IPS DF 4.7 (cell line): Measurements from ENCODE around the gene HSPB1.
"Not testable (repeated sequence)": the region's sequence is repeated elsewhere in the genome, so short reads cannot be mapped to it uniquely, and the experiment has no call there.

Source experiments
- DNase-seq: peaks from one replicate; pipeline ENCODE4 v3.0.0-alpha.2; 2013; ENCODE audit warnings: low spot score; ENCODE audit errors: extremely low read depth

Gene HSPB1

DNA sequence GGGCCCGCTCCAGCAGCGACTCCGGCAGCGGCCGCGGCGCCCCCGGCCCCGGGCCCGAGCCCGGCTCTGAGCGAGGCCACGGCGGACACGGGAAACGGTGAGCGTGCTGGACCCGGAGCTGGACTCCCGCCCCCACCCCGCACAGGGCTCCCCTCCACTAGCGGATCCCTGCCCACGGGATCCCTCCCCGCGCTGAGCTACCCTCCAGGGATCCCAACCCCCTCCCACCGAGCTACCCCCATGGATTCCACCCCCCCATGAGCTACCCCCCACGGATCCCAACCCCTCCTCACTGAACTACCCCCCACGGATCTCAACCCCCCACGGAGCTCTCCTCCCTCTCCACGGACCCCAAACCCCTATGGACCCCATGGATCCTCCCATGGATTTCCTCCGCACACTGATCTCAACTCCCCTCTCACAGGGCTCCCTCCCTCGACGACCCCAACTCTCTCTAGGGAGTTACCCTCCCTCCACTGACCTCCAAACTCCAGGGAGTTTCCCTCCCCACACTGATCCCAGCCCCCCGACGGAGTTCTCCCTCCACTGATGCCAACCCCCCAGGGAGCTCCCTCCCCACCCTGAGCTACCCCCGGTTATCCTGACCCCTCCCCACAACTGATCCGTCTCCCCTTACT is 20.6 kb upstream of the HSPB1 start:
- DNase-seq: no peak

DNA sequence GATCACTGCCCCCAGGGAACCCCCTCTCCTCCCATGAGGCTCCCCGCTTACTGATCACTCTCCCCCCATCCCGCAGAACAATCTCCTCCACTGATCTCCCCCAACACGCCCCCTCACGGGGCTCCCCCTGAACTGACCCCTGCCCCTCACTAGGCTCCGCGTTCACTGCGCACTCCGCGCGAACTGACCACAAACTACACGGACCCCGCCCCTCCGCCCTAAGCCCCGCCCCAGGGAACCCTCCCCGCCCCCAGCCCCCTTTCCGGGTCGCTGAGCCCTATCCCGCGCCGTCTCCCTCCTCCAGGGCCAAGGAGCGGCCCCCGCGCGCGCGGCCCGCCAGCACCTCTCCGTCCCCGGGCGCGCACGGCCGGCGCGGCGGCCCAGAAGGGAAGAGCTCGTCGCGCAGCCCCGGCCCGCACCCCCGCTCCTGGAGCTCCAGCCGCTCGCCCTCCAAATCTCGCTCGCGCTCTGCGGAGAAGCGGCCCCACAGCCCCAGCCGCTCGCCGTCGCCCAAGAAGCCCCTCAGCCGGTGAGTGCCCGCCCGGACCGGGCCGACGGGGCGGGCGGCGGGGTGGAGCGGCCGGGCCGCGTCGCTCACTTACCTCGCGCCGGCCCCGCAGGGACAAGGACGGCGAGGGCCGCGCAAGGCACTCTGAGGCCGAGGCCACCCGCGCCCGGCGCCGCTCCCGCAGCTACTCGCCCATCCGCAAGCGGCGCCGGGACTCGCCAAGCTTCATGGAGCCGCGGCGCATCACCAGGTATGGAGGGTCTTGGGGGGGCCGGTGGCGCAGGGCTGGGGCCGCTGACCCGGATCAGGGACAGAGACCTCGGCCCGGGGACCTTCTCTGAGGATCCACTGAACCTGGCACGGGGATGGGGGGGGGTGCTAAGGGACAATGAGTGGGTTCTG is 19.9 kb upstream of the HSPB1 start:
- no peak for DNase-seq

DNA sequence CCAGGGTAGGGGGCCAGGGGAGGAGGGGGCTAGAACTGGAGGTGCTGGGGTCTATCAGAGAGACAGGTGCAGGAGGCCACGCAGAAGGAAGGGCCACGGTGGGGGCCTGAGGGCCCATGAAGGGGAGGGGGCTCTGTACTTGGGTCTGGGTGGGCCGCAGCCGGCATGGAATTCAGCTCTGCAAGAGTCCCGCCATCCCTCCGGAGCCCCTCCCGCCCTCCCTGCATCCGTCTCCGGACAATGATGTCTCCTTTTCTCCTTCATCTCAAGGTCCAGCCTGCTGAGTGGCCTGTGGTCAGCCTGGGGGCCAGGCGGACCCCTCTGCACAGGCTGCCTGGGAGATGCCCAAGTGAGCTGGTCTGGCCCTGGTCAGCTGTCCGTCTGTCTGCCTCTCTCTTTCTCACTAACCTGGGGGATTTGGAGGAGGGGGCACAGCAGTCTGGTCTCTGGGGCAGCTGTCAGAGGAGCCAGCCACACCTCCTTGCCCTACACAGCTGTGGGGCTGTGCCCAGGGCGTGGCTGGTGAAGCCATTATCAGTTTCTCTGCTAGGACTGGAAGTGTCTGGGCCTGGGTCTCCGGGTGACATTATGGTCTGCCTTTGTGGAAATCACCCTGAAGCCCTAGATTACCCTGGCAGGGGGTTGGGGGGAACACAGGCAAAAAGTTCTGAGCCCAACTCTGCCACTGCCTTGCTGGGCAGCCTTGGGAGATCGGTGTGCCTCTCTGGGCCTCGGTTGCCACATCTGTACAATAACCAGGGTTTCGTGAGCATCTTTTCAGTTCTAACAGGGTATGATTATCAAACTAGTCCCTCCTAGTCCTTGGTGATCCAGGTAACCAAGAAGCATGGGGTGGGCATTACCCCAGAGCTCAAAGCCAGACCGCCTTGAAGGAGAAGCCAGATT is 19.0 kb upstream of the HSPB1 start:
- DNase-seq: no peak

DNA sequence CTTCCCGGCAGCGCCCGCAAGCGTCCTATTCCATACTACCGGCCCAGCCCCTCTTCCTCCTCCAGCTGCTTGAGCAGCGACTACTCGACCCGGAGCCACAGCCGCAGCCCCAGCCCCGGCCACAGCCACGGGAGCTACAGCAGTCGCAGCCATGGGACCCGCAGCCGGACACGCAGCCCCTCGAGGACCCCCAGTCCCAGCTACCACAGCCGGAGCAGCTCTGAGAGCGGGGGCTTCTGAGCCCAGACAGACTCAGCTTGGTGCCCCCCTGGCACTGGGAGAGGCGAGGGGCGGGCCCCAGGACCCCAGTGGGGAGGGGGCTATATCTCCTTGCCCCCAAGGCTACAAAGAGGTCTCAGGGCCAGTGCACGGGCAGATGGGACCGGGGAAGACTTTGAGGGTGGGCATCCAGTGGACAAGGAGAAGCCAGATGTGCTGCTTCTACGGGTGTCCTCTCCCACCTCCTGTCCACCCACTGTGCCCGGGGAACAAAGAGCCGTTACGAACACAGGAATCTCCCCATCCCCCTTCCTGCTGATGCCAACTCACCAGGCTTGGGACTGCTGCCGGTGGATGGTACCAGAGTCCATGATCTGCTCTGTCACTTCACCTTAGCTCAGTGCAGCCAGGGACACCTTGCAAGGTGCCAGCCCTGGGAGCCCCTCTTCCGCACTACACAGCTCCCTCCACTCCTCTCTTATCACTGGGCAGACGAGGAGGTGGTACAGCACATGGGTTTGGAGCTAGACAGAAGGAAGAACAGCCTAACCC is 16.7 kb upstream of the HSPB1 start:
- no peak for DNase-seq

DNA sequence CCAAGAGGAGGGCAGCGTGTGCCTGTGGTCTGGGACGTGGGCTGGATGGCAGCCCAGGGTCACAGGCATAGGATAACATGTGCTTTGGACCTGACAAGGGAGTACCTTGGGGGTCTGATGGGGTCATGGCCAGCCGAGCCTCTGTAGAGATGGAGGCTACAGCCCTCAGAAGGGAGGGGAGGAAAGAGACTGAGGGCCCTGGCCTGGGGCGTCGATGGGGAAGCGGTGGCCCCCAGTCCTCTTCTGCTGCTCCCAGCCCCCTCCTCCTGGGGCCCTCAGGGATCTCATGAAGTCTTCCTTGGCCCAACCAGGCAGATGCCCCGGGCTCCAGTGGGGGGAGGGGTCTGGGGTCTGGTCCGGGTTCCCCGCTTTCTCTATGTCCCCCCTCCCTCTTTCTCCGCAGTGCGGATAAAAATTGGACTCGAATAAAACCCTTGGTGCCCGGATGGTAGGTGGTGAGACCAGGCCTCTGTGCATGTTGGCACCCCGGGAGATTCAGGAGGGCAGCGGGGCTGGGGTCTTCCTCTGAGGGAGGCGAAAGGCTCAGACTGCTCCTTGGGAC is 15.6 kb upstream of the HSPB1 start:
- no peak for DNase-seq

DNA sequence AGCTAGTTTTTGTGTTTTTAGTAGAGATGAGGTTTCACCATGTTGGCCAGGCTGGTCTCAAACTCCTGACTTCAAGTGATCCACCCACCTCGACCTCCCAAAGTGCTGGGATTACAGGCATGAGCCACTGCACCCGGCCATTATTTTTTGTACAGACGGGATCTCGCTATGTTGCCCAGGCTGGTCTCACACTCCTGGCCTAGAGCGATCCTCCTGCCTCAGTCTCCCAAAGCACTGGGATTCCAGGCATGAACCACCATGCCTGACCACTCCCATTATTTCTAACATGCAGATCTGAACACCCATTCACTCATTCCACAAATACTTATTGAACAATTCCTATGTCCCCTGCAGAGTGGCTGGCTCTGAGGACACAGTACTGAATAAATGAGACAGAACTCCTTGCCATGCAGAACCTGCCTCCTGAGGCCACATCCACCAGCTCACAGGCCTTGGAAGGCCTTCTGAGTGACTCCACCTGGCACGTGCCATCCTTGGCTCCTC is 11.6 kb upstream of the HSPB1 start:
- not testable (repeated sequence) for DNase-seq

DNA sequence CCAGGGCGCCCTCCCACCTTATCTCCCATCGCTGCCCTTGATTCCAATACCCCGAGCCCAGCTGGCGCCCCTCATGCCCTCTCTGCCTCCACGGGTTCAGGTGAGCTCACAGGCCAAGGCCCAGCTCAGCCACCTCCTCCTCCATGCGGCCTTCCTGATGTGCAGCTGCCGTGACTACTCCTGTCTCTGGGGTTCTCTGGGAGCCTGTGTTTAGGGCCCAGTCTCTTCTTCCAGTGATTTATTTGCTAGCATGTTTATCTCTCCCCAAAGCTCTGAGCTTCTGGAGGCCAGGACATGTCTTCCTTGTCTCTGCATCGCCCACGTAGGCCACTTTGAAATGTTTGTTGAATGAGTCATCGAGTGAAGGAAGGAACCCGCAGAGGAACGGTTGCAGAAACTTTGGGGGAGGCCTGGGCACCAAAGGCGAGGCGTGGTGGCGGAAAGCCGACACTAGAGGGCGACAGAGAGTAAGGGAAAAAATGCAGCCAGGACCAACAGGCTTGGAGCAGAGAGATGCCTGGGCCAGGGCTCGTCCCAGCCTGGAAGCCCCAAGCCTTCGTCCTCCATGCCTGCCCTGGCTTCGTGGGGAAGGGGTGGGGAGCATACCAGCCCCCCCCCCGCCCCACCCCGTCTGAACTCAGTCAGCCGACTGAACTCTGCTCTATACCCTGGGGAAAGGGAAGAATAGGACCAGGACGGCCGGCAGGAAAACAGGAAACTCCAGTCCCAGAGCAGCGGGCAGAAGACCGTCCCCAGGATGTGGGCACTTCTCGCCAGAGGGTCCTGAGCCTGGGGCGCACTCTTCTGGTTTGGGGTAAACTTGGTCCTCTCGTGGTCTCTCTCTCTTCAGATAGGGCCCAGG is 10.9 kb upstream of the HSPB1 start:
- peak; percentile 93 for DNase-seq

DNA sequence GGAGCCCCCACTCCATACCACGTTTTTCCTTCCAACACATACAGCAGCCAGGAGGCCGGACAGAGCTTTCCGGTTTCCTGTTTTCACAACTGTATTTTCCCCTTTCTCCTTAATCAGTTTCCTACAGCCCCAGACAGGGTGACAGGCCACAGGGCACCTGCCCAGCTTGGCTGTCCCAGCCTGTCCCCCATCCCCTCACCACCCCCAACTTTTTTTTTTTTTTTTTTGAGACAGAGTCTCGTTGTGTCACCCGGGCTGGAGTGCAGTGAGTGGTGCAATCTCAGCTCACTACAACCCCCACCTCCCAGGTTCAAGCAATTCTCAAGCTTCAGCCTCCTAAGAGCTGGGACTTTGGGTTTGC is 10.3 kb upstream of the HSPB1 start:
- DNase-seq: no peak

DNA sequence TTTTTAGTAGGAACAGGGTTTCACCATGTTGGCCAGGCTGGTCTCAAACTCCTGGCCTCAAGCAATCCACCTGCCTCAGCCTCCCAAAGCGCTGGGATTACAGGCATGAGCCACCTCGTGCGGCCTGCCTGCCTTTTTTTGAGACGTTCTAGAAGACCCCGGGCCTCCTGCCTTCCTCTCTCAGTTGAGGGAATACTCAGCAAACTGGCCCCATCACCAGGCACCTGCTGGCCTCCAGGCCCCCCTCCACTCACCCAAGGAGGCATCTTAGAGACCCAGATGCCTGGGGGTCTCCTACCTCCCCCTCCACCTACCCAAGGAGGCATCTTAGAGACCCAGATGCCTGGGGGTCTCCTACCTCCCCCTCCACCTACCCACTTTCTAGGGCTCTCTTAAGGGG is 9.6 kb upstream of the HSPB1 start:
- not testable (repeated sequence) for DNase-seq

DNA sequence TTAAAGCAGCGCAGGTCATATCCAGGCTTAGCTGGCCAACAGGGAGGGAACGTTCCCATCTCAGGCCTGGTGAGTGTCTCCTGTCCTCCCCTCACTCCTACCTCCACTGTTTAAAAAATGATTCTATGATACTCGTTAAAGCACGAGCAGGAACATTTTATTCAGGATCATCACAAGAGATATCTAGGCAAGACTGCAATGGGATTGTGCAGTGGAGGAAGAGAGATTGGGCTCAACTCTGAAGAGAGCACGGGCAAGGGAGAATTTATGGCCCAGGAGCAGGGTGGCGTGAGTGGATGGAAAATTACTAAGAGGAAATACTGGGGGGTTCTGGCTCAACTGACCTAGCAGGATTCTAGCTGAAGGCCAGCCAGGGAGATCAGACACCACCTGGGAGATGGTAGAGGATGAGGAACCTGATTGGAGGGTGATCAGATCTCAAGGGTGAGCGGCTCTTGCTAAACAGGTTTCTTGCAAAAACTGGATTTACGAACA is 9.0 kb upstream of the HSPB1 start:
- DNase-seq: no peak

DNA sequence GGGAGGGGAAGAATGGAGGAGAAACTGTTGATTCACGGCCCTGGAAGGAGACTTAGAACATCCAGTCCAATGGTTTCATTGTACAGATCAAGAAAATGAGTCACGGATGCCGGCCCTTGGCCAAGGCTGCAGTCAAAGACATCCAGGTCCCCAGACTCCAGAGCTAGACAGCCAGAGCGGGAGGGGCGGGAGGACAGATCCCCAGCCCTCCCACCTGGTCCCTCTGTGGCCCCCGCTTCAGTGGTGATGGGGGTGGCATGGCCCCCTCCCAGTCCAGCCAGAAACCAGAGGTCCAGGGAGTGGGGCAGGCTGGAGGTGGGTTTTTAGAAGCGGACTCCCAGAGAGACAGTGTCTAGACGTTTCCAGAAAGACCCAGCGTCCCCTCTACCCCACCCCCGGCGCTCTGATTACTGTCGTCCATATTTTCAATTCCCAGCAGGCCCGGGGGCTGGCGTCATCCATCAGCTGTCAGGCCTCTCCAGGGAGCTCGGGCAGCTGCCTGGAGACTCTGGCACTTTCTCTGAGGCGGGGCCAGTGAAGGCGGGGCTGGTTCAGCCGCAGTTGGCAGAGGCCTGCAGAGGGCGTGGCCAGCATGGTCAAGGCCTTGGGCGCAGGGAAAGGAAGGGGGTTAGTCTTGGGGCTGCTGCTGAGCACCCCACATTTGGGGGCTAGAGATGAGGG is 8.0 kb upstream of the HSPB1 start:
- no peak for DNase-seq

DNA sequence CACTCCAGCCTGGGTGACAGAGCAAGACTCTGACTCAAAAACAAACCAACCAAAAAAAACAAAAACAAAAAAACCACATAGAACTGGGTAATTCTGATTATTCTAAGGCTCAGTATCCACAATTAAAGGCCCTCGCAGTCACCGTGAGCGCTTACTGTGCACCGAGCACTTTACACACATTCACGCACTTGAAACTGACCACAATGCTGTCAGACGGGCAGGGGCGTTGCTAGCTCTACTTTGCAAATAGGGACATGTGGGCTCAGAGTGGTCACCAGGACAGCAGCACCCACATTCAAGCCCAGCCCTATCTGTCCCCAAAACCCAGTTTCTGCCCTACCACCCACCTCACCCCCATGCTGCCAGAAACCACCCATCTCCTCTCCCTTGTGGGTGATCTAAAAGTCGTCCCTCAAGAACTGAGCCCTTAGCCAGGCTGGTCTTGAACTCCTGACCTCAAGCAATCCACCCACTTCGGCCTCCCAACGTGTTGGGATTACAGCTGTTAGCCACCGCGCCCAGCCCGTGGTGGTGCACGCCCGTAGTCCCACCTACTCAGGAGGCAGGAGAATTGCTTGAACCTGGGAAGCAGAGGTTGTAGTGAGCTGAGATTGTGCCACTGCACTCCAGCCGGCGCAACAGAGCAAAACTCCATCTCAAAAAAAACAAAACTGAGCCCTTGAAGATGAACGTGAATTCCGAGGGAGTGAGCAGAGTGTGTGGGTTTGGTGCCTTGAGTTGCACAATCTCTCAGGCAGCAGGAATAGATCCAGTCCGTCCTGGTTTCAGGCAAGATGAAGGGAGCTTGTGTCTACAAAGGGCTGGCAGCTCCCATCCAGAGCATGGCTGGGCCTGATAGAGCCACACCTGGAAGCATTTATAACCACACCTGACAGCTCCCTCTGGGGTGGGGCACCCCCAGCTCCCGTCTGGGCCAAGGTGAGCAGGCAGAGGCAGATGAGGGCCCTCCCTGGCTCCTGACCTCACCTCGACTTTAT is 5.4 kb upstream of the HSPB1 start:
- DNase-seq: no peak

DNA sequence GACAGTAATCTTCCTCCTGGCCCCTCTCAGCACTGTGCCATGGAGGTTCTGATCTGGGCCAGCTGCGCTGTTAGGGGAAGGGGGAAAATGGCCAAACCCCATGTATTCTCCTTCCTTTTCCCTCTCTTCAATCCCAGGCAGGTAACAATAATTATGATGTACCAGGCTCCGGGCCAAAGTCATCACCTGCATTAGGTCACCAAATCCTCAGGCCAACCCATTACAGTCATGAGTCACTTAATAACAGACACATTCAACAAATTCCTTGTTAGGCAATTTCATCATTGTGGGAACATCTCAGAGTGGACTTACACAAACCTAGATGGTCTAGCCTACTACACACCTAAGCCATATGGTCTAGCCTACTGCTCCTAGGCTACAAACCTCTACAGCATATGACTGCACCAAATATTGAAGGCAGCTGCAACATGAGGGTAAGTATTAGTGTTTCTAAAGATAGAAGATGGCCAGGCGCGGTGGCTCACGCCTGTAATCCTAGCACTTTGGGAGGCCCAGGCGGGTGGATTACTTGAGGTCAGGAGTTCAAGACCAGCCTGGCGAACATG is 2.2 kb upstream of the HSPB1 start:
- DNase-seq: no peak

DNA sequence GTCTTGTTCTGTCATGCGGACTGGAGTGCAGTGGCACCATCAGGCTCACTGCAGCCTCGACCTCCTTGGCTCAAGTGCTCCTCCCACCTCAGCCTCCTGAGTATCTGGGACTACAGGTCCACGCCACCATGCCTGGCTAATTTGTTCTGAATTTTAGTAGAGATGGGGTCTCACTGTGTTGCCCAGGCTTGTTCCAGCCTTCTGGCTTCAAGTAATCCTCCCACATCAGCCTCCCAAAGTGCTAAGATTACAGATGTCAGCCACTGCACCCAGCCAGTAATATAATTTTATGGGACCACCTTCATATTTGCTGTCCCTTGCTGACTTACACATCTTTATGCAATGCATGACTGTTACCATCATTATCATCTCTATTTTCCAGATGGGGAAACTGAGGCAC is 1.5 kb upstream of the HSPB1 start:
- DNase-seq: no peak

DNA sequence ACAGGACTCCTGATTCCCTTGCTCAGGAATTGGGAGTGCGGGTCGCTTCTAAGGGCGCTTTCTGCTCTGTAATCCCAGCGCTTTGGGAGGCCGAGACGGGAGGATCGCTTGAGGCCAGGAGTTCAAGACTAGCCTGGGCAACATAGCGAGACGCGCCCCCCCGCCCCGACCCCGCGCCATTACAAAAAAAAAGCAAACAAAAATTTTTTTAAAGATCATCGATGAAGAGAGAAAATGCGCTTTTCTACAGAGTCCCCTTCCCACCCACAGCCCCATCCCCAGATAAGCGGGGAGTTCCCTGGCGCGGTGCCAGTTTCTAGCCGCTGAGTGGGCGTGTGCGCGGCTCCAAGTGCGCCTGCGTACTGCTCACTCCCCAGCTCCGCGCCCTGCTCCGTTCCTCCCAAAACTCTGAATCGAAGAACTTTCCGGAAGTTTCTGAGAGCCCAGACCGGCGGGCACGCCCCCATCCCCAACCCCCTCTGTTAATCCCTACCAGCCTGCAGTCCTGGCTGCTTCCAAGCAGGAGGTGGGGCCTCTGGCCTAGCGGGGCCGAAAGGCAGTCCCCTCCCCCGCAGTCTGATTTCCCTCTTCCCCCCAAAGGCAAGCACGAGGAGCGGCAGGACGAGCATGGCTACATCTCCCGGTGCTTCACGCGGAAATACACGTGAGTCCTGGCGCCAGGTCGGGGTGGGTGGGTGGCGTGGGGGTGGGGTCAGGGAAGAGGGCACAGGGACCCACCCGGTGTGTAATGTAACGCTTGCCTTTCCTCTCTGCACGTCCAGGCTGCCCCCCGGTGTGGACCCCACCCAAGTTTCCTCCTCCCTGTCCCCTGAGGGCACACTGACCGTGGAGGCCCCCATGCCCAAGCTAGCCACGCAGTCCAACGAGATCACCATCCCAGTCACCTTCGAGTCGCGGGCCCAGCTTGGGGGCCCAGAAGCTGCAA is 1.0 kb downstream of the HSPB1 start:
- DNase-seq: no peak

DNA sequence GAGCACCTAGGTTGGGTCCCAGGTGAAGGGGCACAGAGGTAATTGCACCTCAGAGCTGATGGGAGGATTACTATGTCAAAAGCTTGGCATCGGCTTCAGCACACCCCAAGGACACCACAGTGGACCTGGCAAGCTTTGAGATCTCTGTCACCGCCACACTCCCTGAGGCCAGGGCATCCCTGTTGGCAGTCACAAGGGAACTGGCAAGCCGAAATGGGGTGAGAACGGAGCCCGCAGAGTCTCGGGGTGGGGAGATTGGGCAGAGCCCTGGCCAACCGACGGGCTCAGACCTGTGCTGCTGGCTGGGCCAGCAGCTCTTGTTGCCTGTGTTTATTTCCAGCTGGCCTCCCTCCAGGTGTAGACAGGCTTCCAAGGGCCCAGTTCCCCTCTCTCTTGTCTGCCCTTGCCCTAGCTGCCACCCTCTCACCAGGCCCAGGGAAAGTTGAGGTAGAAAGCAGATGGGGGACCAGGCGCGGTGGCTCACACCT is 2.5 kb downstream of the HSPB1 start:
- DNase-seq: no peak
